Kidney capillary endothelial cell (primary cell): Measurements from ENCODE around the gene PLCB1.
"Not testable (repeated sequence)": the region's sequence is repeated elsewhere in the genome, so short reads cannot be mapped to it uniquely, and the experiment has no call there.

Source experiments
- DNase-seq: peaks from one replicate; pipeline ENCODE4 v3.0.0-alpha.2; 2018; ENCODE audit warnings: low spot score

PLCB1 gene

DNA sequence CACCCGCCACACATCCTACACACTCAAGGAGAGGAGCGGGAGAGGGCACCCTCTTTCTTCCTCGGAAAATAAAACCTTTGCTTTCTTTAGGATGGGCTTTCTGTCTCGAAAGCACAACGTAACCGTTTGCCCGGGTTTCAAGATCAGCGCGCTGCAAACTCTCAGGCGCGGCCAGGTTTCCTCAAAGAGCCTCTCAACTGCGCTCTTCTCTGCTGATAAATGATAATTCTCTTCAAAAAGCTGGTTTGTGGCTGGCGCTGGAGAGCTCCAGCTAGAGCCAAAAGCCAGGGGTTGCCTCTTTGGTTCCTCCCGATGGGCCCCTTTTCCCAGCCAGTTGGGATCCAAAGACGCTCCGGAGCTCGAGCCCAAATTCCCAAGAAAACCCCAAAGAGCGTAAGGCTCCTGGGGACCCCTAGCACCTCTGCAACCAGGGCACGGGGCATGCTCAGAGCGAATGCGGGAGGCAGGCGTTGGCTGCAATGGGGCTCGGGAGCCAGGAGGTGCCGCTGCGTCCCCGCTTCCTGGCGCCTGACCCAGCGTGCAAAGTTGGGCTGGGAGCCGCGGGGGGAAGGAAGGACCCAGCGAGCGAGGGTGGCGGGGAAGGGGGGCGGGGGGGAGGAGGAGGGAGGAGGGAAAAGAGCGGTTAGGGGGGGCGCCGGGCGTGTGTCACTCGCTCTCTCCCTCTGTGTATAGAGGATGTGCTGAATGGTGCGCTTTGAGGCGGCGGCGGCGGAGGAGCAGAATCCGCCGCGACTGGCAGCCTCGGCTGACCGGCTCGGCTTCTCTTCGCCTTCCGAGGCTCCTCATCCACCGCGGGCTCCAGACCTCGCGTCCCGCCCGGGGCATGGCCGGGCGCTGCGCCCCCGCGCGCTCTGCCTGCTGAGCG is at the start of gene PLCB1:
Gene PLCB1 (plus strand): TSS at position 669 of the 886 bp plus-strand sequence. CDS start 386 bp downstream, outside the sequence.
- peak; percentile 89 for DNase-seq

DNA sequence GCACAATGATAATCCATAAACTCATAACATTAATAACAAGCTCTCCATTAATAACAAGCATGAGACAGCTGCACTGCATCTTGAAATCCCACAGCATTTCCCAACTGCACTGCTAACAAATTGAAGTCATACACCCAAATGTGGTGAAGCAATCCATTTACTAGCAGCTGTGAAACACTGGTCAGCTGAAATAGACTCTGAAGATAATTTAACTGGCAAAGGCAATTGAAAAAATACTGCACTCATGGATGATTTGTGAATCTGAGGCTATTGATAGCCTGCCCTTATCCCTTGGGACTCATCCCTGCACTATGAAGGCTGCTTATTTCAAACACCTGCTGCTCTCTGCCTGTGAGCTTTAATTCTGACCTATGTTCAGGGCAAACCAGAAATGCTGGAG is 49.1 kb upstream of the PLCB1 start:
- DNase-seq = no peak

DNA sequence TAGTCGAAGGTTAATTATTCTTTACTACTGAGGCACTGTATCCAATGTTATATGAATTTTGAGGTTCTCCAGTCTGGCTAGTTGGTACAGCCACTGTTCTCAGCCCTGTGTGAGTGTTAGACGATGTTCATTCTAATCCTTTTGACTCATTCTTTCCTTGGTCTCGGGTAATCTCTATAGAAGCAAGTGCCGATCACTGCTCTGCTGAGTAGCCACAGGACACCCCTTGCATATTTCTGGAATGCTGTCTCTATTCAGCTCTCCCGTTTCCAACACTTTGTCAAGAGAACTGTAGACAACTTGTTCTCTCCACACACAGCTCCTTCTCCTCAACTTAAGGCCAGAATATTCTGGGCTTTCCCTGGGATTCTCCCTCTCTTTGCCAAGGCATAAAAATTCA is 42.4 kb upstream of the PLCB1 start:
- DNase-seq = no peak

DNA sequence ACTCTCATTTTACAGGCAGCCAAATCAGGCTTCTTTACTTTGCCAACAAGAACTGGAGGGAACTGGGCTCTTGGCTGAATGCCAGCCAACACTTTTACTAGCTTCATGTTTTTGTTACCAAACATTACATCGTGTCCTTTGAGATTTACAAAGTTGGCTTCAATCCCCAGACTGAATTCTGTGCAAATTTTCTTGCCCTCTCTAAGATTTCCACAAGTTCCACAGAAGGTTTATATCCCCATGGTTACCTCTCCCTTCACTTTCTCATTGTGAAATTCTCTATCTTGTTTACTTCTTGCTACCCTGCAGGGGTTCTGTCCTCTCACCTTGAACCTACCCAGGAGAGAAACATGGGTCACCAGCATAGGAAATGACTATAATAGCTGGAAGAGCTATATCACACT is 37.6 kb upstream of the PLCB1 start:
- no peak for DNase-seq

DNA sequence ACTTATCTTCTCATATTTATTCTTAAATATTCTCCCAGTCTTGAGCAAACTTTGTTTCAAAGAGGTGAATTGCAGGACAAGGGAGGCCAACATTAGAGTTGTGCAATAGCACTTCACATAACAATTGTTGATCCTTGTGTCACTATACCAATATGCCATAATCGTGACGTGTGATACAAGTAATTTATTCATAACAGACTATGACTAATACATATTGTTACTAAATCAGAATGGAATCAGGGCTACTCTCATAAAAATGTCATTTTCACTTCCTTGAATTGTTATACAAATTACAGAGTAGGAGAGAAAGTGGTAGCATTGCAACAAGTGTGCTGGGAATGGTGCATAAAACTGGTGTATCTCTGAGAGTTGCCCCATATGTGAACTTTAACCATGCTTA is 37.2 kb upstream of the PLCB1 start:
- DNase-seq = peak; percentile 91

DNA sequence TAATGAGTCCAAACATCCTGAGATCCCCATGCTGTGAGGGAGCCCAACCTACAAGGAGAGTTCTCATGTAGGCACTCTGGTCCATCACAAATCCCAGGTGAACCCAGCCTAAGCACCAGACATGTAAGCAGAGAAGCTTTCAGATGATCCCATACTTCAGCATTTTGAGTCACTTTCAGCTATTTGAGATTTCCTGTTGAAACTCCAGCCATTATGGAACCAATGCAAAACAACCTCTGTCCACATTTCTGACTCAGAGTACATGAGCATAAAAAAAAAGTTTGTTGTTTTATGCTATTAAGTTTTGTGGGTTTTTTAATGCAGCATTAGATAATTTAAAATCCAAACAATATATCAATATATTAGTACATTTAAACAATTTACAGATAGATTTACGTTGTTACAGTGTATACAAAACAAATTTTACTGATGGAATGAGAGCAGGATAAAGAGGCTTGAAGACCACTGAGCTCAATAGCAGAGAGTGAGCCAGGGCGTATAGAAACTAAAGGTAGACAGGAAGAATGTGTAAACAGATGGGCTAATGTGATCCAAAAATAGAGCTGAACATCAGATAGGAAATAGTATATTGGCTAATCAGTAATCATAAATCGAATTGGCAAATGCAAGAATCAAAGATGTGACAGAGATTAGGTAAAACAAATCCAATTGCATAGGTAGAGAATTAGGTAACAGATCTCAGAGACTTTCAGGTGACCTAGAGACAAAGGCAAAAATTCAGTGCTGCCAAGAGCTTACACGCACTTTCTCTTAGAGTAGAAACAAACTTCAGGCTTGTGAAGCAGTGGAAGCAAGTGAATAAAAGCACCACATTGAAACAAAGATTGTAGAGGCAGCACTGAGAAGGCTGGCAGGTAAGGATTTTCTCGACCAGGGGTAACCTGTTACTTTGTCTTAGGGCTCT is 36.2 kb upstream of the PLCB1 start:
- DNase-seq = peak; percentile 72

DNA sequence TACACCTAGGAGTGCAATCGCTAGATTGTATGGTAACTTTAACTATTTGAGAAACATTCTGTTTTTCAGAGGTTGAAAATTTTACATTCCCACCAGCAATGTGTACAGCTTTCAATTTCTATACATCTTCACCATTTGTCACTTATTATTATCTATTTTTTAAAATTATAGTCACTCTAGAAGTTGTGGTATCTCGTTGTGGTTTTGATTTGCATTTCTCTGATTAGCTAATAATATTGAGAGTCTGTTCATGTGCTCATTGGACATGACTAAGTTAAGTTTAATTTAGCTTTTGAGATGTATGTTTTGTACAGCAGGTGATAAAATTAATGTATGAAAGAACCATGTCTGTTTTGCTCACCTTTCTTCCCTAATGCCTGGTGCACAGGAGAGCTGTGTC is 34.8 kb upstream of the PLCB1 start:
- no peak for DNase-seq

DNA sequence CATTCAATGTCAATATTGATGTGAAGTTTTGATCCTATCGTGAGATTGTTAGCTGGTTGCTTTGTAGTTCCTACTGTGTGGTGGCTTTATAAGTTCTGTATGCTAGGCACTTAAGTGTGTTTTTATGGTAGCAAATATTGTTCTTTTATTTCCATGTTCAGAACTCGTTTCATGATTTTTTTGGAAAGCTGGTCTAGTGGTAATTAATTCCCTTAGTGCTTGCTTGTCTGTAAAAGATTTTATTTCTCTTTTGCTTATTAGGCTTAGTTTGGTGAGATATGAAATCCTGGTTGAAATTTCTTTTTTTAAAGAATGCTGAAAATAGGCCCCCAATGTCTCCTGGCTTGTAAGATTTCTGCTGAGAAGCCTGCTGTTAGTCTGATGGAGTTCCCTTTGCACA is 27.8 kb upstream of the PLCB1 start:
- DNase-seq = no peak

DNA sequence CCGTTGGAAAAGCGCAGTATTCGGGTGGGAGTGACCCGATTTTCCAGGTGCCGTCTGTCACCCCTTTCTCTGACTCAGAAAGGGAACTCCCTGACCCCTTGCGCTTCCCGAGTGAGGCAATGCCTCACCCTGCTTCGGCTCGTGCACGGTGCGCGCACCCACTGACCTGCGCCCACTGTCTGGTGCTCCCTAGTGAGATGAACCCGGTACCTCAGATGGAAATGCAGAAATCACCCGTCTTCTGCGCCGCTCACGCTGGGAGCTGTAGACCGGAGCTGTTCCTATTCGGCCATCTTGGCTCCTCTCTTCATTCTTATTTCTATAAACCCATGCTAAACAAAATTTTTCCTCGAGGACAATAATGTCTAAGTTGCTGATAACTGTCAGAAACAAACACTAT is 17.5 kb upstream of the PLCB1 start:
- DNase-seq = not testable (repeated sequence)

DNA sequence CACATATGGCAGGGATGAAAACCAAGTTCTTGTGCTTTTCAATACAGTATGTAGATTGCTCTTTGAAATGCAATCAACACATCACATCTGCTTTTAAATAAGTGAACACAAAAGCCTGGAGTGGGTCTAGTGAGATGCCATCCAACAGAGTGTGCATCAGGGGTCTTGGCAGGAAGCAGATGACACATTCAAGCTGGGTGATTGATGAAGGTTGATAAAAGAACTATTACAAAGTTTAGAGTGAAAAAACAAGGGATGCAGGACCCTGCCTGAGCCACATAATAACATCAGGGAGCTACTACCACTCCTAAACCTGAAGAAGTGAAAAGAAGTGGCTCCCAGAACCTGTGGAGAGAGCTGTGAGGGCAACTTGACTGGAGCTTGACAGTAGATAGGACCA is 16.6 kb upstream of the PLCB1 start:
- no peak for DNase-seq

DNA sequence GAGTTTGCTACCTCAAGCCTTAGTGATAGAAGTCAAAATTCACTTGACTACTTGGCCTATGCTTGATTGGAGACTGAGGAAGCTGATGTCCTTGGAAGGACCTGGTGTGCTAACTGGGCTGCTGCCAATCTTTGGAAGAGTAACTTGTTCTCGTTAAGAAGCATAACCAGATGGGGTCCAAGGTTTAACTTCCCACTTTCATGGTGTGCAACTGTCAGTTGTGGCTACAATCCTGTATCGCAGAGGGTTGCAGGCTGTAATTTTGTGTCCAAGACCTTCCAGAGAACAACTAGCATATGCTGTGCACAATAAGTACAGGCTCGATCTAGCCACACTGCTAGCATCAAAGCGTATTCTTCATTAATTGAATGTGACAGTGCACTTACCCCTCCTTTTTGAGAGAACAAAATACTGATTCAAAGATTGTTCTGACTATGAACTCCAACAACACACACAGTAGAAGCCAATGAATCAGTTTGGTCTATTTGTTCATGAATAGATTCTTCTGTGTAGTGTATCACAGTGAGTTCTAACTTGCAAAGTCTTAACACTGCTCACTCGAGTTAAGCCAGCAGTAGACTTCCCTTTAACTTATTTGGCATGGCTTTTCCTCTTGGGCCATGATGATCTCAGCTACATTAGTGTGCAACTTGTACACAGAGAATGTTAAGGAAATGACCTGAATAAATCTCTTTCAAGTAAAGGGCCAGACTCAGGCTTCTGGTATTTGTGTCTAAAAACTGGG is 15.8 kb upstream of the PLCB1 start:
- DNase-seq = peak; percentile 81

DNA sequence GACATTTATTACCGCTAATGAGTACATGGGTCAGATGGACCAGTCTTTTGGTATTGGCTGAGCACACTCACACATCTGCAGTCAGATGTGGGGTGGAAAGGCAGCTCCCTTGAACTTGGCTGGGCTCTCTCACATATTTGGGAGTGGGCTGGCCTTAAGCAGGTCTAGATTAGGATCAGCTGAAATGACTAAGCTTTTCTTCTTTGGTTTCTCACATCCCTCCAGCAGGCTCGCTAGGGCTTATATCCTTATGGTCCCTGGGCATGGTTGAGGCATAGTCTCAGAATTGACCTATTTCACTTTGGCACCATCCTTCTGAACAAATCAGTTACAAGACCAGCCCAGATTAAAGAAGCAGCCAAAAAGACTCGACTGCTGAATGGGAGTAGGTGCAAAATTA is 14.4 kb upstream of the PLCB1 start:
- no peak for DNase-seq

DNA sequence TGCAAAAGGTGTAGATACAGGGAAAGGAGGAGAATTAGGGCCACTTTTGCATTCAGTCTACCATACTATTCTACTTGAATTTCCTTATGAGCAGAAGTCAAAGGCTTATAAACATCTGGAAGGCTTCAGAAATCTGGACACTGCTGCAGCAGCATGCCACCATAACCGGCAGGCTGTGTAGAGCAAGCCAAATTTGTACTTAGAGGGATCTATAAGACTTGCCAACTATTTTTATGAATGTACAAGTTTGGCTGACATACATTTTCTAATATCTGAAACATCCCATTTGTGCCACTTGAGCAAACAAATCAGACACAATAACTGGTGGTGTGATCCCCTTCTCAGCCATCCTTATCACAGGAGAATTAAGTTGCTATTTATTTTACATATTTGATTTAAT is 14.0 kb upstream of the PLCB1 start:
- DNase-seq = no peak

DNA sequence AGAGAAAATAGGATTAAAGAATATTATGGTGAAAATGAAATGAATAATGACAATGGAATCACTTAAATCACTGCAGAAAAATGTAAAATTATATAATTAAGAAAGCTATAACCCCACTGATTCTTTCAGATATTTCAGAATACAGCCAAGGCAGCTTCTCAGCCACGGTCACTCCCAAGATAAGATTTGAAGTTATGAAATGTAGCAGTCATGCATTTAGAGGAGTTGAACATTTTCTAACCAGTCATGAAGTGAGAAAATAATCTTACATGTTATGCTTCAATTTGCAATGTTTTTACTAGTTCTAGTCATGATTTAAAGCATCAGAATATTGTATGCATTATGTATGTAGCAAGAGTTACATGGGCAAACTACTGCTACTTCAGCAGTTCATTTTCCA is 13.3 kb upstream of the PLCB1 start:
- no peak for DNase-seq

DNA sequence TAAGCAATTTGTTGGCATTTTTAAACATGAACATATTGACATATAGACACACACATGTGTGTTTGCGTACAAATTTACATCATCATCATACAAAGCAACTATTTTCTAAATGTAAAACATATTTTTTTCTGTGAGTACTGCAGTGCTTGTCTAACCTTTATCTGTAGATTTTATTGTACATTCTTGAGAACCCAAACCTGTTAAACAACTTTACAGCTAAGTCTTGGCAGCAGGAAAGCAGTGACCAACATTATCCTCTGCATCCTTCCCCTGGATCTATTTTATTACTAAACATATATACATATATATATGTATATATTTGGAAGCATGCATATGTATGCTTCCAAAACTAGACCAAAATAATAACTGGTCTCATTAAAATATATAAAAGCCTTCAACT is 10.4 kb upstream of the PLCB1 start:
- DNase-seq = no peak

DNA sequence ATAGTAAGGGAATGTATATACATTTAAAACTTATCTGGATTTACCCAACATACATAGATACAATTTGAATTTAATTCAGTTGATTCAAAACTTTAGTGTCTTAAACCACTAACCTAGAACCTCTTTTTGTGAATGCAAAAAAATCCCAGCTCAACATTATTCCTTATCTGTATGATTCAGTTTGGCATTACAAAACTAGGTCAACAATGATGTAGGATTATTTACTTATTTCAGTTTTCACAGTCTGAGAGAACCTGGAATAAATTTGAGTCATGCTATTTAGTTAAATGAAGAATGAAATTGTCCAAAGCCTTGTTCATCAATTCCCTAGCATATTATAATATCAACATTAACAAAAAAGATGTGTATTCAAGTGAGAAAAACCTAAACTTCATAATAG is 7.4 kb upstream of the PLCB1 start:
- DNase-seq = no peak

DNA sequence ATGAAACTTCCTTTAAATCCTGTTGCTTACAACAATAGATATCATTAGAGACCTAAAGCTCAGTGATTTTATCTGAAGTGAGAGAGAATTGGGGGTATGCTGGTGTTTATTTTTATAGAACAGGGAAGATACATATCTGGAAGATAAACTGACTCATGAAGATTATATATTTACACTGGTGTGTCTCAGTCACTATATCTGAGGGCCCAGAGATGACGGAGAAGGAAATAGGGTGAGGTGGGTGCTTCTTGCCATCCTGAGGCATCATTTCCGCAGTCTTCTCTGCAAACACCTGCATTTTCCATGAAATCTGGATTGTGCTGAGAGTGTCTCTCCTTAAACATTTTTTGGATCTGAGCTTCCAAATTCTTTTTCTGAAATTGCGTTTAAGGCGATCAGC is 5.9 kb upstream of the PLCB1 start:
- DNase-seq = no peak

DNA sequence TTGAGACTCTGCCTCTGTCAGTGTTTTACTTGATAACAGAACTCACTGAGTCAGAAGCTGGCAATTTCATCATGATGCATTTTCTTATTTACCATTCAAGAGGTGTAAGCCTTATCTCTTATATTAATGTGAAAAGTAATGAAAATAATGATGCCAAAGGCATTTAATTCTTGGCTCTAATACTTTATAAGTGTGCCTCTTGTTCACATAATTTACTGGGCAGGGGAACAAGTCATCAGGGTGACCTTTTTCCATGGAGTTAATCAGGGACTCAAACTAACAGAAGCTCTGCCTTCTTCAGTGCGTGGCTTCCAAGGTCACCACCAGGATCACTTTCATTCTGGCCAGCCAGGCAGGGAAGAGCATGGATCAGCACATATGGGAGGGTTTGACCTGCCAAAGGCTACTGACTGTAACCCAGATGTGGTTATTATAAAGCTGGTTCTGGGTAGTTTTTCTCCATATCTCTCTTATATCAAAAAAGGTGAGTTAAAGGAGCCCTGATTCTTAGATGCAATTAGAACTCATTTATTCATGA is 5.2 kb upstream of the PLCB1 start:
- no peak for DNase-seq

DNA sequence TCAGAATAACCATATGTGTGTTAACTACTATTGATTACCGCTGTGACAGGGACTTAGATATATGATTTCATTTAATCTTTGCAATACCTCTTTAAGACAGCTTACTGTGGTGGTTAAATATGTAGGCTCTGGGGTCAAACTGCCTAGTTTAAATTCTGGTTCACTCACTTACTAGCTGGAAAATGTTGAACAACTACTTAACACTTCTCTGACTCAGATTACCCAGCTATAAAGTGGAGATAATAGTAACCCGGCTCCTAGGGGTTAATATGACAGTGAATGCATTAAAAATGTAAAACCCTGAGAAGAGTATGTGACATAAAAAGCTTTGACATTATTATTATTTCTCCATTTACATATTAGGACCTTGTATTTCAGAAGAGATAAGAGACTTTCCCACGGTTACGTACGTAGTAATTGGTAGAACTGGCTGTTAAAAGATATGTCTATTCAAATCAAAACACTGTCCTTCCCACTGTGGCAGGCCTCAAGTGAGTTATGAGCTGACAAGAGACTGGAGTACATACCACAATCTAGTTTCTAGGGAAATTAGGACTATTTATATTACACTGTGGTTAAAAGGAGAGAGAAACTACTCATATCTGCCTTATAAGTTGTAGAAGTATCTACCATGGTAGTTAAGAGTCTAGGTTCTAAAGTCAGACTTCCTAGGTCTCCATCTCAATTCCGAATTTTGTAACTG is 4.4 kb upstream of the PLCB1 start:
- no peak for DNase-seq

DNA sequence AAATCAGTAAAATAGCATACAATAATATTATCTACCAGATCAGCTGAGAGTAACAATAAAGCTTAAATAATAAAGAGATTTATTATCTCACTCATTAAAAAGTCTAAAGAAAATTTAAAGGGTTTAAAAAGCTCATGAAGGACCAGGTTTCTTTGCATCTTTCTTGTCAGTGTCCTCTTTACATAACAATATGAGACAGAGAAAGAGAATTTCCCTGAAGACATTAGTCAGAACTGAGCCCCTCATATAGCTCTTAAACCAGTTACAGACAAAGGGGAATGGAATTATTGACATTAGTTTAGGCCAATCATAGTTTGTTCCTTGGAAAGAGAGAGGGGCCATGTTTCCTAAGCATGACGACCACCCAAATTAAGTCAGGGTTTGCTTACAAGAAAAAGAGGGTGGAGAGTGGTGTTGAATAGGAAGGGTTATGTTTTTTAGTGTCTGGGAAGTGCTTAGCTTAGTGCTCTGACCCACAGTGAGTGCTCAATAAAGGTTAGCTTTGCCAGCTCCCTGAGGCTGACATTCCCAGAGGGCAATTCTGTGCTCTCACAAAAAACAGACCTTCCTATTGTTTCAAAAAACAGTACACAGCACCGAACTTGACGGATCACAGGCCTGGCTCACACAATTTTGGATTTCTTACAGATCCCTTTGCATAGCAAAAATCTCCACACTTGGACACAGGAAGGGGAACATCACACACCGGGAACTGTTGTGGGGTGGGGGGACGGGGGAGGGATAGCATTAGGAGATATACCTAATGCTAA is 3.6 kb upstream of the PLCB1 start:
- no peak for DNase-seq
